Endometrial microvascular endothelial cells (primary cell): Measurements from ENCODE around the gene RAN. TPM values are rescaled to one million over a fixed set of nuclear protein-coding genes. Genes with fewer than 3 reads are reported as not detected.
"Not testable (repeated sequence)": the region's sequence is repeated elsewhere in the genome, so short reads cannot be mapped to it uniquely, and the experiment has no call there.

Experiments used
- in situ Hi-C: cut with HindIII; loops from 2 replicates; pipeline ENCODE4 v1.10.0; 2017; ENCODE audit warnings: low sequenced_read_pairs, low pct_unique_long_range_greater_than_20kb; ENCODE audit errors: inconsistent ontology term
- total RNA-seq: library from RNA; depleted of rRNA; stranded (reverse); fragments of >200 nt; gene quantifications from one replicate; pipeline ENCODE4 v1.2.3, GENCODE V29; 2015; ENCODE audit errors: inconsistent ontology term

The RAN gene
- total RNA-seq, 1 donor from 2014 or later = 572 TPM

GRCh38 chr12:130848105-130848504, 23.8 kb upstream of the RAN start:
- in situ Hi-C loops = not testable (repeated sequence)

- in situ Hi-C loops = not testable (repeated sequence)
Observed at GRCh38 chr12:130848785-130849305, 23.0 kb upstream of the RAN start.

GRCh38 chr12:130849561-130850417, 22.1 kb upstream of the RAN start:
- in situ Hi-C loops = no loop called here

GRCh38 chr12:130850418-130851021, 21.3 kb upstream of the RAN start:
- in situ Hi-C loops = no loop called here

GRCh38 chr12:130856088-130856487, 15.8 kb upstream of the RAN start:
- in situ Hi-C loops = no loop called here

- in situ Hi-C loops = no loop called here
Observed at GRCh38 chr12:130858084-130858483, 13.8 kb upstream of the RAN start.

GRCh38 chr12:130859161-130859560, 12.7 kb upstream of the RAN start:
- in situ Hi-C loops = no loop called here

GRCh38 chr12:130860311-130860710, 11.6 kb upstream of the RAN start:
- in situ Hi-C loops = no loop called here

GRCh38 chr12:130862161-130862560, 9.7 kb upstream of the RAN start:
- in situ Hi-C loops = no loop called here

GRCh38 chr12:130862771-130863170, 9.1 kb upstream of the RAN start:
- in situ Hi-C loops = not testable (repeated sequence)

GRCh38 chr12:130863298-130863697, 8.6 kb upstream of the RAN start:
- in situ Hi-C loops = no loop called here

GRCh38 chr12:130868412-130868811, 3.5 kb upstream of the RAN start:
- in situ Hi-C loops = no loop called here

GRCh38 chr12:130870442-130871285, 1.2 kb upstream of the RAN start:
- in situ Hi-C loops = no loop called here

GRCh38 chr12:130872179-130873096, 572 bp downstream of the RAN start:
- in situ Hi-C loops = no loop called here

GRCh38 chr12:130873106-130873795, 1.4 kb downstream of the RAN start:
- in situ Hi-C loops = no loop called here

- in situ Hi-C loops = no loop called here
Observed at GRCh38 chr12:130873825-130874224, 2.0 kb downstream of the RAN start.

- in situ Hi-C loops = no loop called here
Observed at GRCh38 chr12:130874696-130875095, 2.8 kb downstream of the RAN start.

- in situ Hi-C loops = no loop called here
Observed at GRCh38 chr12:130875193-130875592, 3.3 kb downstream of the RAN start.
